Erythroblast (primary cell): ENCODE measurements around the gene EYS.

ENCODE experiments used
- GATA1 ChIP-seq: IDR thresholded peaks from 2 replicates; pipeline ENCODE4 v1.6.1; 2011; ENCODE audit warnings: low read depth, mild to moderate bottlenecking, control low read depth, low read length, moderate library complexity
- POLR2A ChIP-seq: IDR thresholded peaks from 2 replicates; pipeline ENCODE4 v1.6.1; 2011; ENCODE audit warnings: mild to moderate bottlenecking, low read length

DNA sequence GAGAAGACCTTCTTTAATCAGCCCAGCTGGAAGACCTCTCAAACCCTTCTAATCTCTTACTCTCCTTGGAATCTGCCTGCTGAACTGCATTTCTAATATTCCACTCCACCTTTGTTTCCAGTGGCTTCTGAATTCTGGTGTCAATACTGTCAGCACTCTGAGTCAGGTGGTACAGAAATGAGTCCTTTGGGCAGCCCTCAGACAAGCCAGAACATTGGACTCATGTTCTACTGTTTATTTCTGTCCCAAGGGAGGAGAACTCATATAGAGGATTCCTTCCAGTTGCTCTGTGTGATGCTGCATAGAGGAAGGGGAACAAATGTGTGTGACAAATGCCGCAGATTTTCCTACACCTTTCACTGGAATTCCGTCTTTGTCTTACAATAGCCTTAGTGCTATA is 1956.6 kb downstream of the EYS start:
- TF ChIP-seq POLR2A (no peak), GATA1 (no peak)
